PFSK-1 (cell line): ENCODE results near the gene GREB1.

Source experiments
- SIN3A ChIP-seq: IDR thresholded peaks from 2 replicates; pipeline ENCODE4 v1.6.1; 2012; ENCODE audit warnings: mild to moderate bottlenecking, low read length, moderate library complexity, borderline replicate concordance; ENCODE audit not compliant: insufficient read depth
- TAF1 ChIP-seq: IDR thresholded peaks from 2 replicates; pipeline ENCODE4 v1.6.1; 2012; ENCODE audit warnings: low read length, control low read depth, borderline replicate concordance; ENCODE audit not compliant: insufficient read depth

DNA sequence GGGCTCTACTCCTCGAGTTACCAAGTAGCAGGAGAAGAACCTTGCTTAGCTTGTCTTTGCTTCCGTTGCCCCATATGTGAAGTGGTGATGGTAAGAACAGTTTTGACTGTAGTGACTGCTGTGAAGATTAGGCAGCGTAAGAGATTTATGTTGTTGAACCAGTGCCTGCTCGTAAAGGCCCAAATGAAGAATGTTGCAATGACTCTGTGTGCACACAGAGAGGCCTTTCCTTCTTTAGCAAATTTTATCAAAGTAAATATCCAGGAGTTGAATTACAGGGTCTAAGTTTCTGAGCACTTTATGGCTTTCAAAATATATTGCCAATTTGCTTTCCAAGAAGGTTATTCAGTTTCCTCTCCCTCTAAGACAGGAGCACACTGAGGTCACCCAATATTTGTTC is 121.7 kb downstream of the GREB1 start:
- TF ChIP-seq SIN3A (no peak), TAF1 (no peak)
